ENCODE data around the gene HS6ST1.
"Not testable (repeated sequence)": the region's sequence is repeated elsewhere in the genome, so short reads cannot be mapped to it uniquely, and the experiment has no call there.

The HS6ST1 gene

DNA sequence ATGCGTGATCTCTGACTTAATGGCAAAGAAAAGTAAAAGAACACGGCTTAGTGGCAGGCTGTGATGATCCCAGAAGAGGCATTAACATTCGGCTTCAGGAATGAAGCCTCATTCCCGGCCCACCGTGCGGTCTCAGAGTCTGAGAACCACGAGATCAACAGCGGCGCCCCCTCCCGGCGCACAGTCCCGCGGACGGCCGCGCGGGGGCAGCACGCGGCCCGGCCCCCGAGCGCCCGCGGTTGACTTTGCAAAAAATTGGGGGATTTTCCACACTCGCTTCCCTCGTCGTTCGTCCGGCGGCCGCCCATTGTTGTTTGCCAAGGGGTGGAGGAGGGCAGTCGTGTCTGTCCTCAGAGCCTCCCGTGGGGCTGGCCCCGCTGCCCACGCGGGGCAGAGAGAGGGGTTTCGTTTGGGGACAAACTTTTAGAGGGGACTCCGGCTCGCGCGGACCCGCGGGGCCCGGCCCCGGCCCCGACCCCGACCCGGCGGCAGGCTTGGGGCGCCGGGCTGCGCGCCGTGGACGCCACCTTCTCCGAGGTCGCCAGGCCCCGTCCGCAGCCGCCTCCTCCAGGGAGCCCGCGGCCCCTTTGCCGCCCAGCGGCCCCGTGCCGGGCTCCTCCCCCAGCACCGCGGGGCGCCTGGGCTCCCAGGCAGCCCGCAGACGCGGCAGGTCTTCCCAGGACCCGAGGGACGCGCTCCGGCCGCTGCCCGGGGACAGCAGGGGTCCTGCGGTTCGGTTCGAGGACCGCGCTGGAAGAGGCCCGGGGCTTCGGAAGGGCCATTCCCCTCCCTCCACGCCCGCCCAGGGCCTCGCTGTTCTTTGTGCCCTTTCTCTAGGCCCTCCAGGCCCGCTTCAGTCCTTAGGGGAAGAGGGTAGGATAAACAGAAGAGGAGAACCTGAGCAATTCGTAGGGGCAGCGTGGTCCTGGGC lies 3.4 kb upstream of the HS6ST1 start:
- peak; percentile 85 for DNase-seq

- DNase-seq, result no peak
Measured at GRCh38 chr2:128320906-128321771, 2.5 kb upstream of the HS6ST1 start.

- no peak for DNase-seq
Measured at GRCh38 chr2:128320192-128320905, 1.7 kb upstream of the HS6ST1 start.

DNA sequence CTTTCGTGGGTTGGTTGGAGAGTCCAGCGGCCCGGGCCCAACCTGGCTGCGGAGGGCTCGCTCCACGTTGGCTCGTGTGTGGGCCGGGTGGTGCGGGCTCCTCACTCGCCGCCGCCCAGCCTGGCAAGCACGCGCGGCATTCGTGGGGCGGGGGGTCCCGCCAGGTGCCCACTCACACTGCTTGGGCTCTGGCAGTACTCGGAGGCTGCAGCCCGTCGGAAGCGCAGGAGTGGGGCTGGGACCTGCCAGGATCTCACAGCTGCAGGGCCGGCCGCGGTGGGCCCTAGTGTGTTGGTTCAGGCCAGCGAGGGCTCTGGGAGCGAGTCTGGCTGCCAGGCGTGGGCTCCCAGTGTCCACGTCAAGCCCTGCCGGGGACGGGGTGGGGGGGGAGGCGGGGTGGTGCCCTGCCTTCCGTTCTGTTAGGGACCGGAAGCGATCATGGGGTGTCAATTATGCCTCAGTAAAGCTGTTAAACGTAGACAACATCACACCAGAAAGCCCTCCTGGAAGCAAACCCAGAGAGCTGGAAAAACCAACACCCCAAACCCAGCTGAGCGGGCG lies 1.0 kb upstream of the HS6ST1 start:
- no peak for DNase-seq

DNA sequence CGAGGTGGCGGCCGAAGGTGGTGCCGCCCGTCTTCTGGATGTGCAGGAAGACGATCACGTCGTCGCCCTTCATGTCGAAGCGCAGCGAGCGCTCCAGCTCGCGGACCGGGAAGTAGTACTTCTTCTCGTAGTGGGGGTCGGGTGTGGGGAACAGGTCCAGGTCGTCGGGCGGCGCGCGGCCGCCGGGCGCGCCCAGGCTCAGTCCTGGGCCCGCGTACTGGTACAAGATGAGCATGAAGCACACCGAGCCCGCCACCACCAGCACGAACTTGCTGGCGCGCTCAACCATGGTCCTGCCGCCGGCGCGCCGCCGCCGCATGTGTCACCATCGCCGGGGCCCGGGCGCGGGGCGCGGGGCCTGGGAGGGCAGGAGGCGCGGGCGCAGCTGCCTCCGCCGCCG lies 423 bp downstream of the HS6ST1 start:
- DNase-seq, result not testable (repeated sequence)

GRCh38 chr2:128317899-128318225 lies 806 bp downstream of the HS6ST1 start:
- DNase-seq, result not testable (repeated sequence)

DNA sequence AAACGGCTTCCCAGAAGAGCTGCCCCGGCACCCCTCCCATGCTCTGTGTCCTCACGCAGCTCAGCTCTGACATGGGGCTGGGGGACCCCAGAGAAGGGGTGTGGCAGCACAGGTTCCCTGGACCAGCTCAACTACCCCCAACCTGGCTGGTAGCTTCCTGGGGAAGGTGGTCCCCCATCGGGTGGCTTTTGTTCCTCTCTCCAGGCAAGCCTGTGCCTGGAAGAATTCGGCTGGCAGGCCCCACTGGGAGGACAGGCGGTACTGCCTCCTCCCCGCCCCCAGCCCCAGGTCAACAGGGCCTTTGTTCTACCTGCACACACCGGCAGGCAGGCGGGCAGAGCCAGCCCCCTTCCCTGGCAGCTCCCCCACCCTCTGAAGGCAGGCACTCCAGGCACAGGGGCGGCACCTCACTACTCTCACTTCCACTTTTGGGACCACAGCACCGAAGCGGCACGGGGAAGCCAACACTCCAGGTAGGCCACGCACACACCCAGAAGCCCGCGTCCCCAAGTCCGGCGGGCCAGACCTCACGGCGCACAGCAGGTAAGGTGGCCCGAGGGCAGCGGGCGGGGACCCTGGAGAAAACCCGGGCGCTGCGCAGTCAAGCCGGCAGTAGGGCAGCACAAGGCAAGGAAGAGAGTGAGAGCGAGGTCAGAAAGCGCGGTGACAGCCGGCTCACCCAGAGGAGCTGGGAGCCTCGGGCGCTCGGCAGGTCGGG lies 1.3 kb downstream of the HS6ST1 start:
- DNase-seq, result no peak

GRCh38 chr2:128316777-128317180 lies 1.9 kb downstream of the HS6ST1 start:
- no peak for DNase-seq

DNA sequence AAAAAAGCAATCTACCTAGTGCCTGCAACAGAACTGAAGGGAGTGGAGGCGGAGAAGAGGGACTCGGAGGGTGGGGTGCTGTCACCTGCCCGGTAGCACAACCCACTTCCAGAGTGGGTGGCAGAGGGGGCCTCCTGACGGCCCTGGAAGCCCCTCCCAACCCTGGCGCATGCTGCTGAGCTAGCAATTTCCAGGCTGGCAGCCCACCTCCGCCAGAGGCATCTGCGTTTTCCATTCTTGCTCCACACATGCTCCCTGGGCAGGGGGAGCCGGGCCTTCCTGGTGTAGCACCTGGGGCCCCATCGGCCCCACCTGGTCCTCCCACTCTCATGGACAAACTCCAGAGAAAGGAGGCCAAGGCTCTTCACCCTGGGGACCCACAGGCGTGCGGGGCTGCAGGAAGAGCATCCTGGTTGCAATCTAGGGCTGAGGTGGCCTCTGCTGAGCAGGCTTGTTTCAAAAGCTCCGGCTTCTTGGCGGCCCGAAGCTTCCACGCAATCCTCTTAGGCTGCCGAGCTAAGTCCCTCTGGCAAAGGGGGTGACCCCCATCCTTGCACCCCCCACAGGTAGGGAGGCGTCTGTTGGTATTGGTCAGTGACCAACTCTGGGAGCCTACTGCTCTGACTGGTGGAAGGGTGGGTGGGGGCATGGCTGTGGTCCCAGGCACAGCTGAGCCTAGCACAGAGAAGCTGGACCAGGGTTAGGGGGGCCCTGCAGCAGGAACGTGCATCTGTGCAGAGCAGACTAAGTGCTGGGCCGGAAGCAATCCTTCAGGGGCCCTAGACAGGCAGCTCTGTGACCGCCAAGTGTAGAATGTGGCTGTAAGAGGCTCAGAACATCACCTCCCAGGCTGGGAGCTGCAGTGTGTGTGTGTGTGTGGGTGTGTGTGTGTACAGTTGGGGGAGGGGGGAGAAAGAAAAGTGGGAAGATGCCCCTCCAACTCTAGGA lies 2.6 kb downstream of the HS6ST1 start:
- DNase-seq, result no peak

- DNase-seq, result no peak
Measured at GRCh38 chr2:128315122-128315828, 3.4 kb downstream of the HS6ST1 start.

GRCh38 chr2:128314348-128315121 lies 4.1 kb downstream of the HS6ST1 start:
- DNase-seq, result no peak

- no peak for DNase-seq
Measured at GRCh38 chr2:128313931-128314347, 4.7 kb downstream of the HS6ST1 start.

DNA sequence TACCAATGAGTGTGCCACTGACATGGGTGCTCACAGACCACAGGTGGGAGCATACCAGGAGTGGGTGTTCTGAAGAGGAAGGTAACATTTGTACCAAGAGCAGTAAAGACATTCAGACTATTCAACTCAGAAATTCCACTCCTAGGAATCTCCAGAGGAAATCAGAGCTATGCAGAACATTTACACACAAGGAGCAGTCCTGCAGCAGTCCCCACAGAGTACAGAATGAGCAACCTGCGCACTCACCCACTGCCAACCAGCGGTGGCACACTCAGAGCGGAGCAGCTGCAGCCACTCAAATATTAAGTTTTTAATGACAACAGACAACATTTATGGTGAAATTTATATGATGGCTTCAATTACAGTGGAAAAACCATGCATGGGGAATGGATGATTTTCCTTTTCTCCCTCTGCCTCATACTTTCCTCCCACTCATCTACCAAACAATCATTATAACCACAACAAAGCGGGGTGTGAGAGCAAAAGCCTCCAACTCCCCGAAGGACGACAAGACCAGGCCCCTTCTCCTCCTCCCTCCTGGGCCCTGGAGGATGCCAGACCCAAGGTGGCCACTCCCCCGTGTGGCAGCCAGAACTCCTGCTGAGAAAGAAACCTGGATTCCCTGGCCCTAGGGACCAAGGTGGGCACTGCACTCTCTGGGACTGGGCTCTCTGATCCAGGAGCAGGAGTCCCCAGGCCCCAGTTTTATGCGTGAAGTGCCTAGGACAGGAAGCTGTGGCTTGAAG lies 5.4 kb downstream of the HS6ST1 start:
- DNase-seq, result no peak

GRCh38 chr2:128312411-128312810 lies 6.3 kb downstream of the HS6ST1 start:
- no peak for DNase-seq

GRCh38 chr2:128311755-128312341 lies 6.8 kb downstream of the HS6ST1 start:
- DNase-seq, result no peak

- no peak for DNase-seq
Measured at GRCh38 chr2:128311216-128311754, 7.4 kb downstream of the HS6ST1 start.

DNA sequence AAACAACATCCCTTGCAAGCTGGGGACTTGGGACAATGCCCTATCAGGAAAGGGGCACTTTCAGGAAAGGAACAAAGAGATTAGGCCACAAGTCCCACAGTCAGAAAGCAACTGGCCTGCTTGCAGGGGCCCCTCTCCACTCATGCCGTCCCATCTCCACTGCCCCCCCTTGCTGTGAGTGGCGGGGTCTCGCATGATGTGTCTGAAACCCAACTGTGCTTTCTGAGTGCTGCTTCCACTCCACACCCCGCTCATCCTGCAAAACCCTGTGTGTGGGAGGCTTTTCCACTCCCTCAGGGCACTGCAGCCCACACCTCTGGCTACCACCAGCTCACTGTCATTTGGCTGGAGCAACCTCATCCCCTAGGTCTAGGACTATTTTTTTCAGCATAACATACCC lies 7.9 kb downstream of the HS6ST1 start:
- DNase-seq, result no peak

- no peak for DNase-seq
Measured at GRCh38 chr2:128310094-128310716, 8.5 kb downstream of the HS6ST1 start.

All from midbrain (tissue), 1 donor.